GM18508 (cell line): ENCODE results near the gene PIP4K2B.

Experiments
- ATAC-seq: cut with Tn5 transposase; IDR thresholded peaks from one replicate; pipeline ENCODE4 v1.9.1; 2021; ENCODE audit warnings: moderate number of reproducible peaks; ENCODE audit not compliant: insufficient read depth, unreplicated experiment

PIP4K2B gene

DNA sequence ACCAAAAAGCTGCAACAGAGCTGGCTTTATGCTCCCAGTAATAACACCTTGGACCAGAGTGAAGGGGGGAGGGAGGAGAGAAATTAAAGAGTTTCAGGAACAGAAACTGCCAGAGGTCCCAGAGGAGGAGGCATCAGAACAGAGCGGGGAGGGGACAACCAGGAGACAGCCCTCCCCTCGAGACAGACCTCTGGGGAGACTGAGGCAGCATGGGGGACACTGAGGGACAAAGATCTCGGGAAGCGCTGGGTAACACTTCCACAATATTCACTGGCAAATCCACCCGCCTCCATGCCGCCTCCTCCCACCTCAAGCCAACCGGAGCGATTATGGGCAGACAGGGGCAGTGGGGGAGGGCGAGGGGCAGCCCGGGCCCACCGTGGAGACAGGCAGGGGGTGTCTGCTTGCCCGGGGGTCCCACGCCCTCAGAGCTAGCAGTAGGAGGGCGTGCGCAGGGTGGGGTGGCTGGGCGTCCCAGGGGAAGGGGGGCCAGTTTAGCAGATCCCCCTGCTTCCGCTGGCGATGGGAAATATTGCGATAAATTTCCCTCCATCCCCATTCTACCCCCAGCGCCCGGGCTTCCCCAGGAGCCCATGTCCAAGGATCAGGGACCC lies 52.4 kb downstream of the PIP4K2B start:
- no peak for ATAC-seq

- ATAC-seq, result no peak
Measured at GRCh38 chr17:38746004-38746848, 53.1 kb downstream of the PIP4K2B start.

- no peak for ATAC-seq
Measured at GRCh38 chr17:38745545-38745944, 53.8 kb downstream of the PIP4K2B start.

DNA sequence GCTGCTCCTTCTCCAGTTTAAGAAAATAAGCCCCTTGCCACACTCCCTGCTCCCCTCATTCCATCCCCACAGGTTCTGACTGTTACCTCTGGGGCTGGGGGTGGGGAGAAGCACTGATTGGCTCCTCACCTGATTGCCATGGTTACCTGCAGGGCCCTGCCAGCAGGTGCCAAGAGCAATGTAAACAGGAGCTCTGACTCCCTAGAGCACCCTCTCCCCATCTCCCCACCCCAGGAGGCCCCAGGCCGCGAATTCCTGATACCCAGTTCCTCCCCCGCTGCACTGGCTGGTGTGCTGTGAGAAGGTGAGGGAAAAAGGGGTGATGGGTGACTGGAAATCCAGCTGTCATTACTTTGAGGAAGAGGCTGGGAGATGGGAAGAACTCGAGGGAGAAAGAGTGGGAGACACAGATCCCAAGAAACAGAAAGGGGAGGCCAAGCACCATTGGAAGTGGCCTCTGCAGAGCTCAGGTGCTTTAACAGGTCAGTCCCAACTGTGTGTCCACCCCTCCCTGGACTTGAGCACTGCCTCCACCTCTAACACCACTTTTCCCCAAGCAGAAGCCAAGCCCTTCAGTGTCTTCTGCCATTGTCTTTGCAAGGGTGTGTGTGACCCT lies 55.7 kb downstream of the PIP4K2B start:
- no peak for ATAC-seq

GRCh38 chr17:38742411-38743308 lies 56.7 kb downstream of the PIP4K2B start:
- ATAC-seq, result no peak

DNA sequence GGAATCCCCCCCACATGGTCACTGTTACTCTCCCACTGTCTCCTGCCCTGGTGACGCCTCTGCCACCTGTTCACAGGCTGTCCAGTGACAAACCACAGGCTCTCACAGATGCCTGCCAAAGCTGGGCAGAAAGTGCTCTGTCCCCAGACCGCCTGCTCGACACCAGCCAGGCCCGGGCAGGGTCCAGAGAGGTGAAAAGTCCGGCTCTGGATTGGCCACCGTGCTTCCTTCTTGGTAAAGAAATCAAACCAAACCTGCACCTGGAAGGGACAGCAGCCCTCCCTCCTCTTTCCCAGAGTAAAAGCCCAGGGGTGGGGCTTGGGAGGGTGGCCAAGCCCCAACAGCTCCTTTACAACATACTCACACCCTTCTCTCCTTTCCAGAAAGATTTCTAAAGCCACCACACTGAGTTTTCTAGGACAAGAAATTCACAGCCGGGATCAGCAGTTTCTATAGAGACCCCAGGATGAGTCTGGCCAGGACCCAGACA lies 57.4 kb downstream of the PIP4K2B start:
- no peak for ATAC-seq

GRCh38 chr17:38741461-38741860 lies 57.9 kb downstream of the PIP4K2B start:
- no peak for ATAC-seq

DNA sequence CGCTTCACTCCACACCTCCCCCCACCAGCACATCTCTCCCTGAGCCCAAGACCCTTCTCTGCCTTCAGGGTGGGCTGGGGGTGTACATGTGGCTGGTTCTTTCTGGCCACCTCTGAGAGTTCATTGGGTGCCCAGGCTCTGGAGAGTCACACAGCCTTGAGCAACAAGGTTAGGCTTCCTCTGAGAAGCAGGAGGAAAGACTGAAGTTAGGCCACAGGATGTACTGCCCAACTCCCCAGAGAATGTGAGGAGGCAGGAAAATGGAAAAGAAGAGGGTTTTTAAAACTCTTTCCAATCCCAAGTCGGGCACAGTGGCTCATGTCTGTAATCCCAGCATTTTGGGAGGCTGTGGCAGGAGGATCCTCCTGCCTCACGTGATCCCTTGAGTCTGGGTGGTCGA lies 58.5 kb downstream of the PIP4K2B start:
- ATAC-seq, result no peak

GRCh38 chr17:38740044-38740443 lies 59.3 kb downstream of the PIP4K2B start:
- ATAC-seq, result no peak

- no peak for ATAC-seq
Measured at GRCh38 chr17:38739305-38739704, 60.1 kb downstream of the PIP4K2B start.

GRCh38 chr17:38738686-38739085 lies 60.7 kb downstream of the PIP4K2B start:
- no peak for ATAC-seq

GRCh38 chr17:38738007-38738662 lies 61.2 kb downstream of the PIP4K2B start:
- no peak for ATAC-seq

DNA sequence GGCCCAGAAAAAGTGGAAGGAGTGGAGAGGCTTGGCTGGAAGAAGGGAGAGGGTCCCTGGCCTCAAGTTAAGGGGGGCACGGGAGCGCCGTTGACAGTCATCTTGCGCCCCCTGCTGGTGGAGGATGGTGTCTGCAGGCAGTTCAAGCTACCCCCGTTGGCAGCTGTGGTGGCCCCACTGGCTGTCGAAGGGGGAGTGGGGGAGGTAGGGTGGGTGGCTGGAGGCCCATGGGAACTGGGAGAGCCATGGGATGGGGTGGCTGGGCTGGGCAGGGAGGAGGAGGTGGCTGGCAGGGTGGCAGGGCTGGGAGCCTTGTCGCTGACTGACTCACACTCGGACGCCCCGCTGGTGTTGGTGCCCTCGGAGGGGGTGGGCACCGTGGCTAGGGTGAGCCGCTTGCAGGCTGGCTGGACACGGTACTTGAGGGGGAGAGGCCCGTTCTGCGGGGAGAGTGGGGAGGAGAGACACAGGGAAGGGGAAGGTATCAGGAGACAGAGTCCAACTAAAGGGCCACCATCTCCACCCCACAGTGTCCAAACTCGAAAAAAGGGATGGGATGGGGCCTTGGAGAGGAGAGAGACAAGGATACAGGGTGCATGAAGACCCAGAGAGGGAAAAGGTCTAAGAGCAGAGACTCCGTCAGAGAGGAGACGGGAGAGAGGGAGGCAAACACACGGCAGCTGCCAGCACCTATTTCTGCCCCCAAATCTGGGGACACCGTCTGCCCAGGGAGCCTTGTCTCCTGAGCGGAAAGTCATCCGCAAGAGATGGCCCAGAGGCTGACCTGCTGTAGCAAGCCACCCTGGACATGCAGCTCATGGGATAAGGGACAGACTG lies 64.0 kb downstream of the PIP4K2B start:
- ATAC-seq, result no peak

DNA sequence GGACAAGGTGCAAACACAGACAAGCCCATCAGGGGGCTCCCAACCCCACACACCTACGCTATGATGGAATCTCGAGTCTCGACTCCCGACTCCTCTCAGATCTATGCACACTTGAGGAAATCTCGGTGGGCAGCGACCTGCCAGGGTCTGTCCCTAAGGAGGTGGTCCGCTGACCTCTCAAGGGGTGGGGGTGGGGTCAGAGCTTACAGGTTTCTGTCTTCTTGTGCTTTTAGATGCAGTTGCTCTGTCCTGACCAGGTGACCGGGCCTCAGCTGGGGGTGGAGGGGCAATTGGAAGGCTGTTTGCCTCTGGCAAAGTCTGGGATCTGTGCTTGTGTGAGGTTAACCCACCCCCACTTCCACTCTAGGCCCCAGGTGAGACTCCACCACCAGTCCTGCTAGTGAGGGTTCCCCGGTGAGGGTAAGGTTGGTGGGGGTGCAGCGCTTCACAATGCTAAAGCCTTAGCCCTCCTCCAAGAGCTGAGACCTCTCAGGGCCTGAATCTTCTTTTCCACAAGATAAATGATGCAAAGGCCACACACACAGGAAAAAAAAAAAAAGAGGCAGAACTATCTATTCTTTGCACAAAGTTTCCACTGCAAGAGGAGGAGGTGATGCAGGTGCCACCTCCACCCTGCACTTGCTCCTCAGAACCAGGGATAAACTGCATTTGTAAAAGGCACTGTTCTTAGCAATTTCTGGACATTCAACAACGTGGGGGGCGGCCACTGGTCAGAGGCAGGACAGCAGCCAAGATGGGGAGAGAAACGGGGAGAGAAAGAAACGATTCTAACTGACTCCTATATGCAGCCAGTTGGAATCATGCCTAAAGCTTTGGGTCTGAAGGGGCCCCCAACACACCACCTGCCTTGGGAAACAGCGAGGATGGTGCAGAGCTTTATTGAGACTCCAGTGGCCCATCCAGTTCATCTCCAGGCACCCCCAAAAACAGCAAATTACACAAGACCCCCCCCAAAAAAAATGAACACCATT lies 65.1 kb downstream of the PIP4K2B start:
- no peak for ATAC-seq

- ATAC-seq, result no peak
Measured at GRCh38 chr17:38733282-38733981, 65.9 kb downstream of the PIP4K2B start.

- ATAC-seq, result no peak
Measured at GRCh38 chr17:38732376-38733281, 66.7 kb downstream of the PIP4K2B start.
